Choroid plexus epithelial cell (primary cell): ENCODE results near the gene RASGRP4.
A peak's percentile ranks its signal among the peaks of the same experiment; 100 is the strongest.
"Not testable (repeated sequence)": the region's sequence is repeated elsewhere in the genome, so short reads cannot be mapped to it uniquely, and the experiment has no call there.

Source experiments
- DNase-seq: peaks from one replicate; pipeline ENCODE4 v3.0.0-alpha.2; 2010; ENCODE audit warnings: low read depth
- H3K4me3 ChIP-seq: 2 replicates; pipeline ENCODE4 v1.5.1; 2011; ENCODE audit warnings: low read depth, mild to moderate bottlenecking, control low read depth, low read length, moderate library complexity
- TF ChIP-seq, protein P1 (sequence below): conservative IDR thresholded peaks from 2 replicates; pipeline ENCODE4 v1.5.1; 2011; ENCODE audit warnings: low read depth, mild to moderate bottlenecking, control low read depth, inconsistent platforms, low read length, moderate library complexity

Gene RASGRP4

DNA sequence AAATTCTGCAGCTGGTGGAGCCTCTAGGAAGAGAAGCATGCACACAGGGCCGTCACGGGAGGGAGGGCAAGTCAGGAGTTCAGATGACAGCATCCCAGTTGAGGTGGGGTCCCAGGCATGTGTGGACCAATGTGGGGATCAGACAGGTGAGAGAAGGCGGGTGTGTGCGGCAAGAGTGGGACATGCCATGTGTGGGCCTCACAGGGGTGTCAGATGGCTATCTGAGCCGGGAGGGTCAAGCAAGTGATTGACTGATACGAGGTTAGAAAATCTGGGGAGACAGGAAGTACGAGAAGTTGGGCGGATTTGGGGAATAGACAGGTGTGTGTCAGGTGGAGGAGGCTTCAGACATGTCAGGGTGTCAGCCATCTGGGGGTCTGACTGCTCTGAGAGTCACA is 8.9 kb downstream of the RASGRP4 start:
- TF ChIP-seq, protein P1, sequence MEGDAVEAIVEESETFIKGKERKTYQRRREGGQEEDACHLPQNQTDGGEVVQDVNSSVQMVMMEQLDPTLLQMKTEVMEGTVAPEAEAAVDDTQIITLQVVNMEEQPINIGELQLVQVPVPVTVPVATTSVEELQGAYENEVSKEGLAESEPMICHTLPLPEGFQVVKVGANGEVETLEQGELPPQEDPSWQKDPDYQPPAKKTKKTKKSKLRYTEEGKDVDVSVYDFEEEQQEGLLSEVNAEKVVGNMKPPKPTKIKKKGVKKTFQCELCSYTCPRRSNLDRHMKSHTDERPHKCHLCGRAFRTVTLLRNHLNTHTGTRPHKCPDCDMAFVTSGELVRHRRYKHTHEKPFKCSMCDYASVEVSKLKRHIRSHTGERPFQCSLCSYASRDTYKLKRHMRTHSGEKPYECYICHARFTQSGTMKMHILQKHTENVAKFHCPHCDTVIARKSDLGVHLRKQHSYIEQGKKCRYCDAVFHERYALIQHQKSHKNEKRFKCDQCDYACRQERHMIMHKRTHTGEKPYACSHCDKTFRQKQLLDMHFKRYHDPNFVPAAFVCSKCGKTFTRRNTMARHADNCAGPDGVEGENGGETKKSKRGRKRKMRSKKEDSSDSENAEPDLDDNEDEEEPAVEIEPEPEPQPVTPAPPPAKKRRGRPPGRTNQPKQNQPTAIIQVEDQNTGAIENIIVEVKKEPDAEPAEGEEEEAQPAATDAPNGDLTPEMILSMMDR = no peak
- DNase-seq = no peak
- no peak overlapping the region for H3K4me3 ChIP-seq

DNA sequence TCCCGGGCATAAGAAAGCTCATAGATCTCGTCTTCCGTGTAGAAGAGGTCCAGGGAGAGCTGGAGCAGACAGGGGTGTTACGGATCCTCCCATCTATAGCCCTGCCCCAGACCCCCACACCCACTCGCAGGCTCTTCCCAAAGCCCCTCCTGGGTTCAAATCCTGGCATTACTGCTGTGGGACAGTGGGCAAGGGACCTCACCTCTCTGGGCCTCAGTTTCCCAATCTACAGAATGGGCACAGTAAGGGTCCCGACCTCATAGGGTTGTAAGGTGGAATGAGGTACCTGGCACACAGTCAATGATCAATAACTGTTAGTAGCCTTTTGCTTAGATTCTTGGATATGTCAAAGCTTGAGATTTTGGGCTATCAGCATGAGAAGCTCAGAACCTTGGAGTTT is 12.6 kb downstream of the RASGRP4 start:
- DNase-seq = no peak
- no peak overlapping the region for H3K4me3 ChIP-seq
- TF ChIP-seq, protein P1 = no peak

DNA sequence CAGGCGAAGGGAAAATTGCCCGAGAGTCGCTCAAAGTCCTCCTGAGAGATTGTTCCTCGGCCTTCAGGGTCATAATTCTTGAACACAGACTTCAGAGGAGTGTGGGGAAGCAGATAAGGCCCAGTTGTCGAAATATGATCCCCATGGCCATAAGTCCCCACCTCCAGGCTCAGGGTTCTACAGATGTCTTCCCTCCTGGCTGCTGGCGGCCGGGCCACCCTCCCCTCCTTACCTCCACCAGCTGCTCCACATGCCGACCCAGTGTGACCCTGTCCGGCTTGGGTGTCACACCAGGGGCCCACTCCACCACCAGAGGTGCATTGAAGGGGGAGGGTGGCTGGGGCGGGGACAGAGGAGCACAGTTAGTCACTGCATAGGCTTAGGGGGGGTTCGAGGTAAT is 13.1 kb downstream of the RASGRP4 start:
- H3K4me3 ChIP-seq = no peak overlapping the region
- TF ChIP-seq, protein P1 = no peak

DNA sequence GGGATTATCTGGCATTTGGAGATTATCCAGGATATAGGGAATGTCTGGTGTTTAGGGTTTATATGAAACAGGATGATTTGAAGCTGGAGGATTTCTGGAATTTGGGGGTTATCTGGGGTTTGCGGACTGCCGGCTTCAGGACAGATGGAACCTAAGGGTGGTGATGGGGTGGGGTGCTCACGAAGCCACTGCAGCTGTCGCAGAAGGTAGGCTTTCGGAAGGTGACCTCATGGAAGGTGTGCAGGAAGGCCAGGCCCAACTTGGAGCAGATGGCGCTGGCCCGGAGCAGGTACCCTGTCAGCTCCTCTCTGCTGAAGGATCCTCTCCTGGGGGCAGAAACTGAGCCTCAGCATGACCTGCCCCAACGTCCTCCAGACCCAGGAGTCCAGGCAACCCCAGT is 13.5 kb downstream of the RASGRP4 start:
- no peak for DNase-seq
- H3K4me3 ChIP-seq = no peak overlapping the region
- TF ChIP-seq, protein P1 = no peak

More for the DNA sequence above, 13.1 kb downstream of the RASGRP4 start:
- no peak for DNase-seq

DNA sequence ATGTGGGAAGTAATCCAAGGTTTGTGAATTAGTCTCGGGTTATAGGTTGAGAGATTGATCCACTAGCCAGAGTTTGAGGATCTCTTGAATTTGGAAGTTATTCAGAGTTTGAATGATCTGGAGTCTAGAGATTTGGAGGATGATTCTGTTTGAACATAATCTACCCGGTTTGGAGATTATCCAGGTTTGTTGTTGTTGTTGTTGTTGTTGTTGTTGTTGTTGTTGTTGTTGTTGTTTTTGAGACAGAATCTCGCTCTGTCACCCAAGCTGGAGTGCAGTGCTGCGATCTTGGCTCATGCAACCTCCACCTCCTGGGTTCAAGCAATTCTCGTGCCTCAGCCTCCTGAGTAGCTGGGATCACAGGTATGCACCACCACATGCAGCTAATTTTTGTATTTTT is 14.1 kb downstream of the RASGRP4 start:
- not testable (repeated sequence) for DNase-seq, H3K4me3 ChIP-seq

DNA sequence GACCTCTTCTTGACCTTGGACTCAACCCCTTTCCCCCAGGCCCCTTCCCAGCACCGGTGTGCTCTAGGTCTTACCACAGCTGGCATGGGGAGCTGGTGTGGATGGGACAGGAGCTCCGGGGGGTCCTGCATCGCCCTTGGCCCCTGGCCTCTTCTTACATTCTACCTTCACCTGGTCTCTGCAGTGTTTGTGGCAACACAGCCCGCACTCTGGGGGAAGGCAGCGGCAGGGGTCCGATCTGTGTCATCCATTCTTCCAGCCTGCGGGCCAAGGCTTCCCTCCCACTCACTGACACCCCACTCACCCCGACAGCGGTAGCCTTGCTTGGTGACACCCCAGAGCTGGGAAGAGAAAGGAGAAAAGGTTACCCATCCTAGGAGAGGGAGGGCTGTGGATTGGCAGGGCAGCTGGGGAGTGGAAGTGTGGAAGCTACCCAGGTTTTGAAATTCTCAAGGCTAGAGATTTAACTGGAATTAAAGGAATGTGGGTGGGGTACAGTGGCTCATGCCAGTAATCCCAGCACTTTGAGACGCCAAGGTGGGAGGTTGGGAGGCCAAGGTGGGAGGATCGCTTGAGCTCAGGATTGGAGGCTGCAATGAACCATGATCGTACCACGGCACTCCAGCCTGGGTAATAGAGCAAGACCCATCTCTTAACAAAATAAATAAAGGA is 14.8 kb downstream of the RASGRP4 start:
- no peak for DNase-seq
- TF ChIP-seq, protein P1 = no peak
- no peak overlapping the region for H3K4me3 ChIP-seq

DNA sequence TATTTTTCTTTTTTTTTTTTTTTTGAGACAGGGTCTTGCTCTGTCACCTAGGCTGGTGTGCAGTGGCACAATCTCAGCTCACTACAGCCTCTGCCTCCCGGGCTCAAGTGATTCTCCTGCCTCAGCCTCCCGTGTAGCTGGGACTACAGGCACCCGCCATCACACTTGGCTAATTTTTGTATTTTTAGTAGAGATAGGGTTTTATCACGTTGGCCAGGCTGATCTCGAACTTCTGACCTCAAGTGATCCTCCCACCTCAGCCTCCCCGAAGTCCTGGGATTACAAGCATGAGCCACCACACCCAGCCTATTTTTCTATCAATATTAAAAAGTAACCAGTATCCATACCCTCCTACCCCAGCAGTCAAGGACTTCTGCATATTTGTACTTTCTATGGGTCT is 15.6 kb downstream of the RASGRP4 start:
- not testable (repeated sequence) for DNase-seq, H3K4me3 ChIP-seq

DNA sequence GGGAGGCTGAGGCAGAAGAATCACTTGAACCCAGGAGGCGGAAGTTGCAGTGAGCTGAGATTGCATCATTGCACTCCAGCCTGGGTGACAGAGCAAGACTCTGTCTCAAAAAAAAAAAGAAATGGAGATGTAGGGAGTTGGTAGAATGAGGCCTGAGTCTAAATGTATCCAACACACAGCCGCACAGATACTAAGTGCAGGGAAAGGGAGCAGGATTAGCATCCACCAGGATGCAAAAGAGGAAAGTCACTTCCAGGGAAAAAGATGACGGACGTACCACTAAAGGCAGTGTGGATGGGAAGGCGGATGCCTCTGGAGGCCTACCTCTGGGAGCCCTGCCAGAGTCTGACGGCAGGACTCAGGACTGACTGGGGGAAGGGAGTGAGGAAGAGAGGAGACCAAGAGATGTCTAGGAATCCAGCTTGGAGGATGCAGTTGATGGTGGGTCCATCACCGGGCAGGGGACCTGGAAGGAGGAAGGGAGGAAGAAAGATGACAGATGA is 16.3 kb downstream of the RASGRP4 start:
- no peak overlapping the region for H3K4me3 ChIP-seq

More for the DNA sequence above, 16.3 kb downstream of the RASGRP4 start:
- TF ChIP-seq, protein P1 = no peak
- DNase-seq = peak; percentile 64
